GM23248 (cell line): Measurements from ENCODE around the gene ITGA4.

Experiments used
- EZH2 ChIP-seq: fragments of 200-600 bp; sonication (generic); IDR thresholded peaks from 2 replicates; pipeline ENCODE4 v1.6.1; 2018; ENCODE audit warnings: antibody characterized with exemption, mild to moderate bottlenecking; ENCODE audit not compliant: insufficient read depth, poor library complexity, severe bottlenecking
- EZH2phosphoT487 ChIP-seq: fragments of 200-600 bp; sonication (generic); IDR thresholded peaks from 2 replicates; pipeline ENCODE4 v1.6.1; 2018; ENCODE audit warnings: antibody characterized with exemption, moderate library complexity, mild to moderate bottlenecking, low read depth; ENCODE audit not compliant: insufficient read depth

- TF ChIP-seq EZH2phosphoT487 (no peak), EZH2 (no peak)
Measured at GRCh38 chr2:181528441-181528840, 71.3 kb downstream of the ITGA4 start.
